Measurements from ENCODE around the gene LGALS7. TPM values are rescaled to one million over a fixed set of nuclear protein-coding genes. Genes with fewer than 3 reads are reported as not detected.
A peak's percentile ranks its signal among the peaks of the same experiment; 100 is the strongest.

Gene LGALS7
- total RNA-seq, 1 experiment from 2014 or later = not detected

DNA sequence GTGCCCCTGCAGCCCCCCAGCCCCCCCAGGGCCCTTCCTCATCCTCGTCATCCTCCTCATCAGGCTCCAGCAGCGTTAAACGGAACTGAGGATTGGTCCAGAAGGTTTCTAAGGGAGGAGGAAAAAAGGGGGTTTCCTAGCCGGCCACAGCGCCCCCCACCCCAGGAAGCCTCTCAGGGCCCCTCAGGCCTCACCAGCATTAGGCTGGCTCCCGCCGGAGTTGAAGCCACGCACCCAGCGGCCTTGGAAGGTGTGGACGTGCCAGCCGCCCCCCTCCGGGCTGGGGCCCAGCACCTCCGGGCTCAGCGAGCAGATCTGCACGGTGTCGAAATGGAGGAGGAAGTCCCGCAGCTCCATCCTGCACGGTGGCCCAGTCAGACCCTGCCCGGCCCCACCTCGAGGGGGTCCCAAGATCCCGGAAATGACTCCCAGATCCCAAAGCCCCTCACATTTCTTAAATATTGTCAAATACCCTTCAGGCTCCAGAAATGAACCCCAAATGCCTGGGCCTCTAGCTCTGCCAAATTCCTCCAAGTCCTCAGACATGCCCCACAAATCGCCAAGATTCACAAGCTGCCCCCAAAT is 35.9 kb downstream of the LGALS7 start:
- ChIA-PET POLR2A (interaction anchor here (0.5 kb wide), 1 partner anchor 169 kb away, joined by 17 read pairs; no protein-coding TSS in a partner anchor), CTCF (interaction anchor here (0.5 to 0.6 kb wide), 2 partner anchors 9 to 88 kb away, joined by 3 read pairs; no protein-coding TSS in a partner anchor)
- no peak overlapping the region for H3K4me3 ChIP-seq (ENCODE audit: low read depth in 2 of 2, low read length in 2 of 2)
- H3K4me1 ChIP-seq (ENCODE audit: control insufficient read depth, insufficient read depth, low read length) = peaks cover 30% of the 10 kb centered on the region
- no peak overlapping the region for H3K27ac ChIP-seq (ENCODE audit: low read length)
- H3K27me3 ChIP-seq (ENCODE audit: control insufficient read depth, insufficient read depth, low read length) = no peaks in the 10 kb centered on the region
- TF ChIP-seq, protein P1, sequence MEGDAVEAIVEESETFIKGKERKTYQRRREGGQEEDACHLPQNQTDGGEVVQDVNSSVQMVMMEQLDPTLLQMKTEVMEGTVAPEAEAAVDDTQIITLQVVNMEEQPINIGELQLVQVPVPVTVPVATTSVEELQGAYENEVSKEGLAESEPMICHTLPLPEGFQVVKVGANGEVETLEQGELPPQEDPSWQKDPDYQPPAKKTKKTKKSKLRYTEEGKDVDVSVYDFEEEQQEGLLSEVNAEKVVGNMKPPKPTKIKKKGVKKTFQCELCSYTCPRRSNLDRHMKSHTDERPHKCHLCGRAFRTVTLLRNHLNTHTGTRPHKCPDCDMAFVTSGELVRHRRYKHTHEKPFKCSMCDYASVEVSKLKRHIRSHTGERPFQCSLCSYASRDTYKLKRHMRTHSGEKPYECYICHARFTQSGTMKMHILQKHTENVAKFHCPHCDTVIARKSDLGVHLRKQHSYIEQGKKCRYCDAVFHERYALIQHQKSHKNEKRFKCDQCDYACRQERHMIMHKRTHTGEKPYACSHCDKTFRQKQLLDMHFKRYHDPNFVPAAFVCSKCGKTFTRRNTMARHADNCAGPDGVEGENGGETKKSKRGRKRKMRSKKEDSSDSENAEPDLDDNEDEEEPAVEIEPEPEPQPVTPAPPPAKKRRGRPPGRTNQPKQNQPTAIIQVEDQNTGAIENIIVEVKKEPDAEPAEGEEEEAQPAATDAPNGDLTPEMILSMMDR (IDR thresholded peaks at IDR 0.05) = no peak
- no peak for TF ChIP-seq TCF7L2 (IDR thresholded peaks at IDR 0.05; ENCODE audit: low read depth, low read length)
- TF ChIP-seq SIN3A (IDR thresholded peaks at IDR 0.05; ENCODE audit: borderline replicate concordance, insufficient read depth, low read depth, low read length) = no peak
- TF ChIP-seq POLR2AphosphoS5 (IDR thresholded peaks at IDR 0.05; ENCODE audit: low read depth, low read length) = no peak
- TF ChIP-seq, protein P2, sequence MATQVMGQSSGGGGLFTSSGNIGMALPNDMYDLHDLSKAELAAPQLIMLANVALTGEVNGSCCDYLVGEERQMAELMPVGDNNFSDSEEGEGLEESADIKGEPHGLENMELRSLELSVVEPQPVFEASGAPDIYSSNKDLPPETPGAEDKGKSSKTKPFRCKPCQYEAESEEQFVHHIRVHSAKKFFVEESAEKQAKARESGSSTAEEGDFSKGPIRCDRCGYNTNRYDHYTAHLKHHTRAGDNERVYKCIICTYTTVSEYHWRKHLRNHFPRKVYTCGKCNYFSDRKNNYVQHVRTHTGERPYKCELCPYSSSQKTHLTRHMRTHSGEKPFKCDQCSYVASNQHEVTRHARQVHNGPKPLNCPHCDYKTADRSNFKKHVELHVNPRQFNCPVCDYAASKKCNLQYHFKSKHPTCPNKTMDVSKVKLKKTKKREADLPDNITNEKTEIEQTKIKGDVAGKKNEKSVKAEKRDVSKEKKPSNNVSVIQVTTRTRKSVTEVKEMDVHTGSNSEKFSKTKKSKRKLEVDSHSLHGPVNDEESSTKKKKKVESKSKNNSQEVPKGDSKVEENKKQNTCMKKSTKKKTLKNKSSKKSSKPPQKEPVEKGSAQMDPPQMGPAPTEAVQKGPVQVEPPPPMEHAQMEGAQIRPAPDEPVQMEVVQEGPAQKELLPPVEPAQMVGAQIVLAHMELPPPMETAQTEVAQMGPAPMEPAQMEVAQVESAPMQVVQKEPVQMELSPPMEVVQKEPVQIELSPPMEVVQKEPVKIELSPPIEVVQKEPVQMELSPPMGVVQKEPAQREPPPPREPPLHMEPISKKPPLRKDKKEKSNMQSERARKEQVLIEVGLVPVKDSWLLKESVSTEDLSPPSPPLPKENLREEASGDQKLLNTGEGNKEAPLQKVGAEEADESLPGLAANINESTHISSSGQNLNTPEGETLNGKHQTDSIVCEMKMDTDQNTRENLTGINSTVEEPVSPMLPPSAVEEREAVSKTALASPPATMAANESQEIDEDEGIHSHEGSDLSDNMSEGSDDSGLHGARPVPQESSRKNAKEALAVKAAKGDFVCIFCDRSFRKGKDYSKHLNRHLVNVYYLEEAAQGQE (IDR thresholded peaks at IDR 0.05; ENCODE audit: insufficient read depth in 1 of 2, low read depth in 2 of 2, low read length in 1 of 2) = no peak
- DNase-seq (ENCODE audit: low read depth, low spot score) (no peak), ATAC-seq (no peak)
- in situ Hi-C loops (cut with HindIII; ENCODE audit: low pct_unique_long_range_greater_than_20kb, low sequenced_read_pairs) (no loop called here), intact Hi-C loops (cut with micrococcal nuclease; ENCODE audit: unreplicated experiment) (no loop called here)
- H3K9me3 ChIP-seq (ENCODE audit: control insufficient read depth, insufficient read depth, low read depth, low read length) = no peaks in the 10 kb centered on the region
- no peaks in the 10 kb centered on the region for H3K36me3 ChIP-seq (ENCODE audit: control insufficient read depth, insufficient read depth, low read length)
- no TSS peak for BruUV-seq (replicated peaks)

DNA sequence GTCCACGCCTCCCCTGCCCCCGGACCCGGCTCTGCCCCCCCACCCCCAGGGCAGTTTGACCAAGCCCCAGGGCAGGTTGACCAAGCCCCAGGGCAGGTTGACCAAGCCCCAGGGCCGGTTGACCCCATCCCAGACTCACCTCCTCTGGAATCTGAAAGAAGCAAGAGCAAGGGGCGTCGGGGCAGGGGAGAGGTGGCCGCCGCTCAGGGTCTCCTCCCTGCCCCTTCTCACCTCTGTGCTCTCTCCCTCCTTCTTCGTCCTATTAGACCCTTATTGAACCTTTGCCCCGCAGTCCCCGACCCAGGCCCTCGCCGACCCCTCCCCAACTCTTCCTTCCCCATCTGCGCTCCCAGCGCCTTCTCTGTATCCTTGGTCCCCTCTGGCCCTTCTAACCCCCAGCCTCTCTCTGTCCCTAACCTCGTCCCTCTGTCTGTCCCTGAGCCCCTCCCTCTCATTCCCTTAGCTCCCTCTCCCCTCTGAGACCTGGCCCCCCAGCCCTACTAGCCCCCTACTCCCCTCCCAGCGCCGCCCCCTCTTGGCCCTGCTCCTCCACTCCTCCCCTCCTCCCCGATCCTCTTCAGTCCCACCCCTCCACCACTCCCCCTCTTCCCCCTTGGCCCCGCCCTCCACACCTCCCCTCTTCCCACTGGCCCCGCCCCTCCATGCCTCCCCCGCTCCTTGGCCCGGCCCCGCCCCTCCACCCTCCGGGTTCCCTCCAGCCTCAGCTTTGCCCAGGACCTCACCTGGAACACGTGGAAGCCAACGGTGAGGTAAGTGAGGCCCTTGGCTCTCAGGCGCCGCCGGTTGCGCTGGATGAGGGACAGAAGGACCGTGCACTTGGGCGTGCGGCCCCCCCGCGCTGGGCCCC is 36.7 kb downstream of the LGALS7 start:
- H3K36me3 ChIP-seq (ENCODE audit: control insufficient read depth, insufficient read depth, low read length) = peaks cover 1% of the 10 kb centered on the region; the same call in 1 of the 2 replicates

More for the DNA sequence above, 36.7 kb downstream of the LGALS7 start:
- no TSS peak for BruUV-seq (replicated peaks)
- Histone ChIP-seq H3K4me3 (ENCODE audit: low read depth in 2 of 2, low read length in 2 of 2) (peak overlapping the region; percentile 34 to 44), H3K9me3 (ENCODE audit: control insufficient read depth, insufficient read depth, low read depth, low read length) (no peaks in the 10 kb centered on the region), H3K4me1 (ENCODE audit: control insufficient read depth, insufficient read depth, low read length) (peaks cover 37% of the 10 kb centered on the region), H3K27me3 (ENCODE audit: control insufficient read depth, insufficient read depth, low read length) (no peaks in the 10 kb centered on the region), H3K27ac (ENCODE audit: low read length) (peak overlapping the region; percentile 32)
- intact Hi-C loops (cut with micrococcal nuclease; ENCODE audit: unreplicated experiment) = no loop called here
- POLR2A ChIA-PET = interaction anchor here (0.5 kb wide), 1 partner anchor 170 kb away, joined by 17 read pairs; no protein-coding TSS in a partner anchor
- TF ChIP-seq, protein P2 (IDR thresholded peaks at IDR 0.05; ENCODE audit: insufficient read depth in 1 of 2, low read depth in 2 of 2, low read length in 1 of 2) = no peak
- TF ChIP-seq SIN3A (IDR thresholded peaks at IDR 0.05; ENCODE audit: borderline replicate concordance, insufficient read depth, low read depth, low read length) (no peak; the same call in 1 of the 2 replicates), POLR2AphosphoS5 (IDR thresholded peaks at IDR 0.05; ENCODE audit: low read depth, low read length) (no peak; the same call in none of the 2 replicates), TCF7L2 (IDR thresholded peaks at IDR 0.05; ENCODE audit: low read depth, low read length) (no peak)
- TF ChIP-seq, protein P1 (IDR thresholded peaks at IDR 0.05) = no peak
- in situ Hi-C loops (cut with HindIII; ENCODE audit: low pct_unique_long_range_greater_than_20kb, low sequenced_read_pairs) = no loop called here
- CTCF ChIA-PET = interaction anchor here (0.5 kb wide), 1 partner anchor 9 kb away, joined by 3 read pairs; no protein-coding TSS in a partner anchor
- DNase-seq (ENCODE audit: low read depth, low spot score) (no peak), ATAC-seq (no peak; the same call in 1 of the 2 replicates)
